Measurements from ENCODE around the gene MINDY1. TPM values are rescaled to one million over a fixed set of nuclear protein-coding genes. Genes with fewer than 3 reads are reported as not detected.

The MINDY1 gene
- total and polyA plus RNA-seq, 9 of the 15 experiments (the other 6 are each of a cell fraction or from before 2014, with no cell fraction given) = 0.49 to 11.0 (median 6.0) TPM

DNA sequence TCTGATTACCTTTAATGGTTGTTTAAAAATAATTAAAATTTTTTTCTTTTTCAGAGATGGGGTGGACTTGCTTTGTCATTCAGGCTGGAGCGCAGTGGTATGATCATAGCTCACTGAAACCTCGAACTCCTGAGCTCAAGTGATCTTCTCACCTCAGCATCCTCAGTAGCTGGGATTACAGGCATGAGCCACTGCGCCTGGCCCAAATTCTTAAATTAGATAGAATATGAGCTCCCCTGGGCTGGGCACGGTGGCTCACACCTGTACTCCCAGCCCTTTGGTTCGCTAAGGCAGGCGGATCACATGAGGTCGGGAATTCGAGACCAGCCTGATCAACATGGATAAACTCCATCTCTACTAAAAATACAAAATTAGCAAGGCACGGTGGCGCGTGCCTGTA is 49.0 kb downstream of the MINDY1 start:
- Histone ChIP-seq H3K79me2 (ENCODE audit: control insufficient read depth, insufficient read depth, low read length) (no peaks in the 10 kb centered on the region), H4K20me1 (replicated peaks; ENCODE audit: control insufficient read depth, insufficient read depth, low read length) (no peaks in the 10 kb centered on the region), H2AFZ (ENCODE audit: low read depth, low read length) (no peak overlapping the region), H3K9ac (ENCODE audit: insufficient read depth in 1 of 2, low read depth in 2 of 2, low read length in 2 of 2) (no peak overlapping the region), H3K27ac (ENCODE audit: extremely low read depth, low read depth, low read length) (no peak overlapping the region), H3K9me1 (ENCODE audit: control insufficient read depth, insufficient read depth, low read length) (no peaks in the 10 kb centered on the region), H3K27me3 (ENCODE audit: control insufficient read depth in 2 of 2, insufficient read depth in 2 of 2, low read length in 2 of 2) (no peaks in the 10 kb centered on the region), H3K4me1 (replicated peaks in 1 of 2; ENCODE audit: control insufficient read depth in 2 of 2, insufficient read depth in 2 of 2, low read length in 2 of 2) (no peaks in the 10 kb centered on the region; a peak in 1 of 5 replicates), H3K9me3 (replicated peaks; ENCODE audit: control insufficient read depth, insufficient read depth, low read depth, low read length) (no peaks in the 10 kb centered on the region), H3K4me2 (ENCODE audit: insufficient read depth, low read length) (no peak overlapping the region), H3K4me3 (no peak overlapping the region), H3K36me3 (ENCODE audit: control insufficient read depth, insufficient read depth, low read length) (peaks cover 77% of the 10 kb centered on the region)
- POLR2A ChIA-PET = interaction anchor here (0.6 to 6.5 kb wide), 6 partner anchors 10 to 141 kb away, joined by 3 to 64 read pairs (median 3); partner anchors contain the start of genes CERS2 and MINDY1
- DNase-seq (ENCODE audit: extremely low read depth in 1 of 4, low spot score in 3 of 4) = no peak
- no TSS peak for BruUV-seq (replicated peaks)
- CTCF ChIA-PET (ENCODE audit: low intra/inter-chr PET ratio) = no interaction called here
- no peak for FAIRE-seq
- 95% methylated on average over 11 of the region's 11 CpGs for WGBS (ENCODE audit: insufficient coverage, low coverage, missing lambda C conversion rate)
- intact Hi-C loops (cut with micrococcal nuclease) = no loop called here
- in situ Hi-C loops (cut with MboI) = no loop called here
- TF ChIP-seq NCOA6 (IDR thresholded peaks at IDR 0.05) (no peak), ETS1 (conservative IDR thresholded peaks at IDR 0.05; ENCODE audit: control insufficient read depth, low read depth, low read length) (no peak), ZNF589 (CRISPR knock-in tag; IDR thresholded peaks at IDR 0.05; ENCODE audit: low read depth) (no peak), ZNF512 (tag; IDR thresholded peaks at IDR 0.05) (no peak), ZNF124 (CRISPR knock-in tag; IDR thresholded peaks at IDR 0.05) (no peak), NCOA4 (IDR thresholded peaks at IDR 0.05; ENCODE audit: partially characterized antibody) (no peak), PCBP1 (IDR thresholded peaks at IDR 0.05; ENCODE audit: low read depth, low read length, poor library complexity, severe bottlenecking) (no peak), RCOR1 (IDR thresholded peaks at IDR 0.05; ENCODE audit: borderline replicate concordance in 1 of 2, low read depth in 2 of 2, low read length in 2 of 2) (no peak), GTF2B (IDR thresholded peaks at IDR 0.05; ENCODE audit: extremely low read depth, insufficient read length) (no peak), CREBBP (IDR thresholded peaks at IDR 0.05; ENCODE audit: low read depth, low read length) (no peak), LEF1 (IDR thresholded peaks at IDR 0.05) (no peak), ETV5 (CRISPR knock-in tag; IDR thresholded peaks at IDR 0.05; ENCODE audit: low read depth) (no peak)
- TF ChIP-seq, protein P1, sequence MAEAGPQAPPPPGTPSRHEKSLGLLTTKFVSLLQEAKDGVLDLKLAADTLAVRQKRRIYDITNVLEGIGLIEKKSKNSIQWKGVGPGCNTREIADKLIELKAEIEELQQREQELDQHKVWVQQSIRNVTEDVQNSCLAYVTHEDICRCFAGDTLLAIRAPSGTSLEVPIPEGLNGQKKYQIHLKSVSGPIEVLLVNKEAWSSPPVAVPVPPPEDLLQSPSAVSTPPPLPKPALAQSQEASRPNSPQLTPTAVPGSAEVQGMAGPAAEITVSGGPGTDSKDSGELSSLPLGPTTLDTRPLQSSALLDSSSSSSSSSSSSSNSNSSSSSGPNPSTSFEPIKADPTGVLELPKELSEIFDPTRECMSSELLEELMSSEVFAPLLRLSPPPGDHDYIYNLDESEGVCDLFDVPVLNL (CRISPR knock-in tag; IDR thresholded peaks at IDR 0.05; ENCODE audit: low read depth) = no peak
- TF ChIP-seq, protein P2, sequence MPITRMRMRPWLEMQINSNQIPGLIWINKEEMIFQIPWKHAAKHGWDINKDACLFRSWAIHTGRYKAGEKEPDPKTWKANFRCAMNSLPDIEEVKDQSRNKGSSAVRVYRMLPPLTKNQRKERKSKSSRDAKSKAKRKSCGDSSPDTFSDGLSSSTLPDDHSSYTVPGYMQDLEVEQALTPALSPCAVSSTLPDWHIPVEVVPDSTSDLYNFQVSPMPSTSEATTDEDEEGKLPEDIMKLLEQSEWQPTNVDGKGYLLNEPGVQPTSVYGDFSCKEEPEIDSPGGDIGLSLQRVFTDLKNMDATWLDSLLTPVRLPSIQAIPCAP (CRISPR knock-in tag; IDR thresholded peaks at IDR 0.05; ENCODE audit: borderline replicate concordance) = no peak
- ATAC-seq = no peak

All from K562 (cell line).